GM12801 (cell line): Measurements from ENCODE around the gene GLI3.

Experiments used
- TF ChIP-seq, protein P1 (sequence below): IDR thresholded peaks from one replicate; pipeline ENCODE4 v1.5.1; 2011; ENCODE audit warnings: control low read depth; ENCODE audit not compliant: insufficient read length; ENCODE audit errors: extremely low read depth

GLI3 gene

DNA sequence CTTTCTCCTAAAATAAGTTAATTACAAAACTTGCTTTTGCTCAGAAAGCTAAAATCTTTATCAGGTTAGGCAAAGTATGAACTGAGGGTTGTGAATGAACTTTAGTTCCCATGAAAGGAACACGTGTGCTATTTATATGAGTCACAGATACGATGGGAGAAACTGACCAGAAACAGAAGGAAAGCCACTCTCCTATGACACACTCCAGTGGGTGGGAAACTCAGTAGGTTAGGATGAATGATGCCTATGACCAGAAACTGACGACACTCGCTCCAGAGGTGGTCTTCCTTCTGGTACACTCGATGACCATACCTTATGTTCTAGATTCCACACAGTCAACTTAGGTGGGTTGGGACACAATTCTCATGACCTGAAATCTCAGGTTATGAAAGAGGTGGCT lies 318.4 kb downstream of the GLI3 start:
- TF ChIP-seq, protein P1, sequence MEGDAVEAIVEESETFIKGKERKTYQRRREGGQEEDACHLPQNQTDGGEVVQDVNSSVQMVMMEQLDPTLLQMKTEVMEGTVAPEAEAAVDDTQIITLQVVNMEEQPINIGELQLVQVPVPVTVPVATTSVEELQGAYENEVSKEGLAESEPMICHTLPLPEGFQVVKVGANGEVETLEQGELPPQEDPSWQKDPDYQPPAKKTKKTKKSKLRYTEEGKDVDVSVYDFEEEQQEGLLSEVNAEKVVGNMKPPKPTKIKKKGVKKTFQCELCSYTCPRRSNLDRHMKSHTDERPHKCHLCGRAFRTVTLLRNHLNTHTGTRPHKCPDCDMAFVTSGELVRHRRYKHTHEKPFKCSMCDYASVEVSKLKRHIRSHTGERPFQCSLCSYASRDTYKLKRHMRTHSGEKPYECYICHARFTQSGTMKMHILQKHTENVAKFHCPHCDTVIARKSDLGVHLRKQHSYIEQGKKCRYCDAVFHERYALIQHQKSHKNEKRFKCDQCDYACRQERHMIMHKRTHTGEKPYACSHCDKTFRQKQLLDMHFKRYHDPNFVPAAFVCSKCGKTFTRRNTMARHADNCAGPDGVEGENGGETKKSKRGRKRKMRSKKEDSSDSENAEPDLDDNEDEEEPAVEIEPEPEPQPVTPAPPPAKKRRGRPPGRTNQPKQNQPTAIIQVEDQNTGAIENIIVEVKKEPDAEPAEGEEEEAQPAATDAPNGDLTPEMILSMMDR, result no peak

DNA sequence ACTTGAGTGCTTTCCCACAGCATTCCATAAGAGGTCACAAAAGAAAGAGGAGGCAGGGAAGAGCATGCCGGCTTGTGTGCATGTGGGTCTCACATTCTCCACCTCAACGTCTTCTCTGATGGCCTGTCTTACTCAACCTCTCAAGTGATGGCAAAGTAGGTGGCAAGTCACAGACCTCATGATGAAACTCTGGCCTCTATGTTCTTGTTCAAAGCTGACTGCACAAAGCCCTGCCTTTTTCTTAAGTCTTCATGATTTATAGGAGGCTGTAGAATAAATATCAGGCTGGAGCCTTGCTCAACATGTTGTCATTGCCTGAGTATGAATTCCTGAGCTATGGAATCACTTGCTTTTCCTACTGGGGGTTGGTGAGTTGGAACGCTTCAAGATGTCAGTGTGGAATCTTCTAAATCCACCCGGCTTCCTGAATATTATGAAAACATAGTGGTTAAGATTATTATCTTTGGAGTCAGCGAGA lies 320.5 kb downstream of the GLI3 start:
- TF ChIP-seq, protein P1, result no peak

DNA sequence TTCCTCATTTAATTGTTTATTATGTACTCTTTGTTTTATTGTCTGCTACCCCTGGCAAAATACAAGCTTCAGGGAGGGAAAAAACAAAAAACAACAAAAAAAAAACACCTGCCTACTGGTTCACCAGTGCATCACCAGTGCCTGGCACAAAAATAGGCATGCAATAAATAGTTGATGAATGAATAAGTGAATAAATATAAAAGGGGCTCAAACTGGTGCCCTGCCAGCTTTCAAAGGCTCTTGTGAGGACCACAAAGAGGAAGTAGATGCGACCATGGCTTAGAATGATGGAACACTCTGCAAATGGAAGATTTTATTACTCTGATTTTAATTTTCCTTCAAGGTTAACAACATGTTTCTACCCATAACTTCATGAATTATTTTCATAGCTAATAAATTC lies 321.1 kb downstream of the GLI3 start:
- TF ChIP-seq, protein P1, result no peak

DNA sequence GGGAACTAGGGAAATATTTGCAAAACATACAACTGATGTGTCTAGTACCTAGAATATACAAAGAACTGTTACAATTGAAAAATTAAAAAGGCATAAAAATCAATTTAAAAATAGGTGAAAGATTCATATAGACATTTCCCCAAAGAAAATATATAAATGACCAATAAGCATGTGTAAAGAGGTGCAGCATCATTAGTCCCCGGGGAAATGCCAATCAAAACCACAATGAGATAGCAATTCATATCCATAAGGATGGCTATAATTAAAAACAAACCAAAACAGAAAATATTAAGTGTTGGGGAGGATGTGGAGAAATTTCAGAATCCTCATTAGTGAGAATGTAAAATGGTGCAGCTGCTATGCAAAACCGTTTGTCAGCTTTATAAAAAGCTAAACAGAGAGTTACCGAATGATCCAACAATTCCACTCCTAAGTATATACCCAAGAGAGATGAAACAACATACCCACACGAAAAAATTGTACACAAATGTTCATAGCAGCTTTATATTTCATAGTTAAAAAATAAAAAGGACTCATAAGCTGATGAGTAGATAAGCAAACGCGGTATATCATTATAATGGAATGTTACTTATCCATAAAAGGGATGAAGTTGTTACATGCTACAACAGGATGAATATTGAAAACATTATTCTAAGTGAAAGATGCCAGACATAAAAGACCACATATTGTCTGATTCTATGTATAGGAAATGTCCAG lies 324.0 kb downstream of the GLI3 start:
- TF ChIP-seq, protein P1, result no peak

DNA sequence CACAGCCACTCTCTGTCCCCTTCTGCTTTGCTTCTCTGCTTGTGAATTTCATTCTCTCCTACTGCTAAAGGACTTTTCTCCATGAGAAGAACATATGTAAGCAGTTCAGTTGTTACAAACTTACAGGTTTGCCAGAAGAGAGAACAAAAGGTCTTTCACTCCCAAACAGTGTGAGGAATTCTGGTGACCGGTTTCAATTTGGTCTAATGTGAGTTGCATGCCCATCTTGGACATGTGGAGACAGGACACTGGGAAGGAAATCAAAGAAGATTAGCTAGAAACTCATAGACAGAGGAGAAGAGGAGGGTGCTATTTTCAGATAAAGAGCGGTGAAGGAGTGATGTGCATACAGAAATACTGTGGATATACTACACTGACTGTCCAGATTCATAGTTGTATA lies 324.6 kb downstream of the GLI3 start:
- TF ChIP-seq, protein P1, result no peak

DNA sequence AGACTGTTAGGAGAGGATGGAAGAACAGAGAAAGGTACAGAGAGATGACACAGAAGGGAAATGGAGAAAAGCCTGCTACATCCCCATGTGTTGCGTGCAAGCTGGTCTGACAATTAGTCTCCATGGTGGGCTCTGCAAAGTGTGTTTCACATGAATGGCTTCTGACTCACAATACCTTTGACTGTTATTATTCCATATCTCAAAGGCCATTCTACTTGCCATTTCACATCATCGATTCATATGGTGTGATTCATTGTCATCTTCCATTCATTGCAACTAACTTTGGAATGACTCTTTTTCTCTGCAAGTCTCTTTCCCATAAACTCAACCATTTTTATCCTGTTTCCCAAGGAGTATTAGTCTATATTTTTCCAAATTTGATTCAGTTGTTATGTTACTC lies 325.2 kb downstream of the GLI3 start:
- TF ChIP-seq, protein P1, result no peak
